Testis (tissue), 3 donors: ENCODE measurements around the gene C16orf78. TPM values are rescaled to one million over a fixed set of nuclear protein-coding genes. Genes with fewer than 3 reads are reported as not detected.

ENCODE experiments used
- DNase-seq: peaks from one replicate; pipeline ENCODE4 v3.0.0-alpha.2; 2019
- H3K27ac ChIP-seq, 2 donors: fragments of 200-600 bp; sonication (generic); one replicate each; pipeline ENCODE4 v1.5.1; 2019
- H3K27me3 ChIP-seq: fragments of 200-600 bp; sonication (generic); one replicate; pipeline ENCODE4 v1.5.1; 2019
- H3K36me3 ChIP-seq: fragments of 200-600 bp; sonication (generic); one replicate; pipeline ENCODE4 v1.5.1; 2017; ENCODE audit warnings: low read depth; ENCODE audit errors: missing control alignments
- H3K4me1 ChIP-seq: fragments of 200-600 bp; sonication (generic); one replicate; pipeline ENCODE4 v1.5.1; 2019
- H3K4me3 ChIP-seq, 2 donors: fragments of 200-600 bp; sonication (generic); one replicate each; pipeline ENCODE4 v1.5.1; 2017 to 2019
- H3K9me3 ChIP-seq: fragments of 200-600 bp; sonication (generic); one replicate; pipeline ENCODE4 v1.5.1; 2017
- POLR2A ChIP-seq: fragments of 450-650 bp; IDR thresholded peaks from one replicate; pipeline ENCODE4 v1.6.1; 2017; ENCODE audit warnings: antibody characterized with exemption, mild to moderate bottlenecking, moderate library complexity
- WGBS, 2 donors: methylation state at CpG; one replicate each; pipeline ENCODE4 v1.1.5; 2018; 5-methylcytosine and 5-hydroxymethylcytosine counted together
- intact Hi-C: fragments of 100-400 bp; cut with DNase I; formaldehyde crosslinking; loops from one replicate; pipeline ENCODE4 v1.15.1; 2023; ENCODE audit warnings: low total_unique reads
- polyA plus RNA-seq: library from polyadenylated mRNA; stranded (reverse); fragments of 350-450 nt; fragmentation: Illumina TruSeq; extraction: RNeasy Lipid Tissue Mini Kit (QIAGEN cat#74804); gene quantifications from one replicate; pipeline ENCODE4 v1.2.3, GENCODE V29; 2014; ENCODE audit warnings: low read depth, low replicate concordance; ENCODE audit not compliant: insufficient read depth
- total RNA-seq, 2 donors: library from RNA; depleted of rRNA; stranded (reverse); fragments of >200 nt; gene quantifications; one replicate each; pipeline ENCODE4 v1.2.3, GENCODE V29; 2016
- TF ChIP-seq, protein P1 (sequence below), 3 experiments: fragments of 450-650 bp in 2 of 3; fragments of 200-600 bp in 1 of 3; sonication (generic) in 1 of 3; IDR thresholded peaks; one replicate each; pipeline ENCODE4 v1.5.1; 2016 to 2019; ENCODE audit warnings: antibody characterized with exemption in 3 of 3, mild to moderate bottlenecking in 2 of 3, moderate library complexity in 1 of 3

C16orf78 gene
- total and polyA plus RNA-seq, 3 donors from 2014 or later, result 5.3 to 33.2 (median 27.2) TPM

DNA sequence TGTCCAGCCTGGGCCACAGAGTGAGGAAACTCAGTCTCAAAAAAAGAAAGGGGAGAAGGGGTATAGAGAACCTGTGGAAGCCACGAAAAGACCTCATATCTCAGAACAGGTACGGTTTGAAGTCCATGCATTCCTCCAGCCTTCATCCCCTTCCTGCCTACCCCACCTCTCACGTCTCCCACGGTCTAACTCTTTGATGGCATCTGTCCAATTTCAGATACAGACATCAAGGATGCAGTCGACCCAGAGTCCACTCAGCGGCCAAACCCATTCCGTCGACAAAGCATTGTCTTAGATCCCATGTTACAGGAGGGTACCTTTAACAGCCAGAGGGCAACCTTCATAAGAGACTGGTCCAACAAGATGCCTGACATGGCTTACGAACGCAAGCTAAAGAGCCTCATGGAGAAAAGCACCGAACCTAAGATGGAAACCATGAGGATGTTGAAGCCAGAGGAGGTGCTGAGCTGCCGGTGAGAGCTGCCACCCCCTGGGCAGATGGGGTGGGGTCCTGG is 22.7 kb downstream of the C16orf78 start:
- H3K4me1 ChIP-seq, result no peaks in the 10 kb centered on the region
- WGBS, 2 donors, result 84 to 89% methylated on average over 12 of the region's 12 CpGs

DNA sequence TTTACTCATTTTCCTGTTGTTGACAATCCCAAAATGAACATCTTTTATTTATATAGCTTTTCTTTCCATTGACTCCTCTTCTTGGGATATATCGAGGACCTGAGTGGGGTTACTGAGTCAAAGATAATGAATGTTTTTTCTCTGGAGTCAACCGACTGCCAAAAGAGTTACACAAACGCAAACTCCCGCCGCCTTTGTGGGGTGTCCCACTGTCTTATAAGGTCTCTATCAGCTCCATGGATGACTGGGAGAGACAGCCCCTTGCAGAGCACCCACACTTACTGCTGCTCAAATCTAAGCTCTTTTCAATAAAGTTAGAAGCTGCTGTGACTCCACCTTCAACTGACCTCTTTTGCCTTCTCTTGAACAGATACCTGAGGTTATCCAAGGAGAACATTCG is 25.2 kb downstream of the C16orf78 start:
- Histone ChIP-seq H3K27ac (no peak overlapping the region), H3K4me3 (no peak overlapping the region), H3K9me3 (no peaks in the 10 kb centered on the region), H3K36me3 (no peaks in the 10 kb centered on the region), H3K27me3 (no peaks in the 10 kb centered on the region), H3K4me1 (no peaks in the 10 kb centered on the region)
- WGBS, 2 donors, result 91 to 95% methylated on average over 6 of the region's 6 CpGs
- no peak for DNase-seq
- TF ChIP-seq, protein P1, sequence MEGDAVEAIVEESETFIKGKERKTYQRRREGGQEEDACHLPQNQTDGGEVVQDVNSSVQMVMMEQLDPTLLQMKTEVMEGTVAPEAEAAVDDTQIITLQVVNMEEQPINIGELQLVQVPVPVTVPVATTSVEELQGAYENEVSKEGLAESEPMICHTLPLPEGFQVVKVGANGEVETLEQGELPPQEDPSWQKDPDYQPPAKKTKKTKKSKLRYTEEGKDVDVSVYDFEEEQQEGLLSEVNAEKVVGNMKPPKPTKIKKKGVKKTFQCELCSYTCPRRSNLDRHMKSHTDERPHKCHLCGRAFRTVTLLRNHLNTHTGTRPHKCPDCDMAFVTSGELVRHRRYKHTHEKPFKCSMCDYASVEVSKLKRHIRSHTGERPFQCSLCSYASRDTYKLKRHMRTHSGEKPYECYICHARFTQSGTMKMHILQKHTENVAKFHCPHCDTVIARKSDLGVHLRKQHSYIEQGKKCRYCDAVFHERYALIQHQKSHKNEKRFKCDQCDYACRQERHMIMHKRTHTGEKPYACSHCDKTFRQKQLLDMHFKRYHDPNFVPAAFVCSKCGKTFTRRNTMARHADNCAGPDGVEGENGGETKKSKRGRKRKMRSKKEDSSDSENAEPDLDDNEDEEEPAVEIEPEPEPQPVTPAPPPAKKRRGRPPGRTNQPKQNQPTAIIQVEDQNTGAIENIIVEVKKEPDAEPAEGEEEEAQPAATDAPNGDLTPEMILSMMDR (IDR thresholded peaks at IDR 0.05), result no peak
- TF ChIP-seq POLR2A, result no peak
- intact Hi-C loops, result no loop called here

More for the DNA sequence above, 22.7 kb downstream of the C16orf78 start:
- intact Hi-C loops, result no loop called here
- Histone ChIP-seq H3K36me3 (no peaks in the 10 kb centered on the region), H3K27me3 (no peaks in the 10 kb centered on the region), H3K27ac (no peak overlapping the region), H3K9me3 (no peaks in the 10 kb centered on the region), H3K4me3 (no peak overlapping the region)
- DNase-seq, result no peak
- no peak for TF ChIP-seq POLR2A
- TF ChIP-seq, protein P1 (IDR thresholded peaks at IDR 0.05), result no peak

DNA sequence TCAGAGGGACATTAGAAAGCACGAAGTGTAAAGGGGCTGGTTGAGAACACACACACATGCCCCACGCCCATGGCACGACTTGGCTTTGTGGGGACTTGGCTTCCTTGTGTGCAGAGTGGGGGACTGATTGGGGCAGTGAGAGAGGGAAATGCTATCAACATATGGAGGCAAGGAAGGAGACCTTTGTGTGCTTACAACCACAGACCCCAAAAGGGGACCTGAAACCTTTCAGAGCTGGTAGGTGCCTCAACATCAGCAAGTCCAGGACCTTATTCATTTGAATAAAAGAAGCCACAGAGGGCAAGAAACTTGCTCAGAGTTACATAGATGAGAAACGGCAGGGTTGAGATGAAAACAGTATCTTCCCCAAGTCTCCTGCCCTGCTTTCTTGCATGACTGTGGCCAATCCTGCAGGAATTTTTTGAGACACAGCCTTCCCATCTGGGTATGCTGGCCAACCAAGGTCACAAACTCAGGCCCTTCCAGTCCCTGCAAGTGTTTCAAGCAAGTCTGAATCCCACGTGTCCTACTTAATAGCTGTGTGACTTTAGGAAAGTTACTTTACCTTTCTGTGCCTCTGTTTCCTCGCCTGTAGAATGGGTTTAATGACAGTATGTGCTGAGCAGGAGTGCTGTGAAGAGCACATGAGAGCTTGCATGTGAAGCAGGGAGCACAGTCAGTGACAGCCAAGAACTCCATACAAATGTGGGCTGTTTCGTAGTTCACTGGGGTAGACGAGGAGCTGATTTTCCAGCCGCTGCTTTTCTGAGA is 26.2 kb downstream of the C16orf78 start:
- intact Hi-C loops, result no loop called here
- Histone ChIP-seq H3K9me3 (no peaks in the 10 kb centered on the region), H3K4me1 (no peaks in the 10 kb centered on the region), H3K4me3 (no peak overlapping the region), H3K36me3 (no peaks in the 10 kb centered on the region), H3K27ac (no peak overlapping the region), H3K27me3 (no peaks in the 10 kb centered on the region)
- DNase-seq, result no peak
- WGBS, 2 donors, result 83% methylated on average over 9 of the region's 9 CpGs
- TF ChIP-seq, protein P1 (IDR thresholded peaks at IDR 0.05), result no peak
- no peak for TF ChIP-seq POLR2A

DNA sequence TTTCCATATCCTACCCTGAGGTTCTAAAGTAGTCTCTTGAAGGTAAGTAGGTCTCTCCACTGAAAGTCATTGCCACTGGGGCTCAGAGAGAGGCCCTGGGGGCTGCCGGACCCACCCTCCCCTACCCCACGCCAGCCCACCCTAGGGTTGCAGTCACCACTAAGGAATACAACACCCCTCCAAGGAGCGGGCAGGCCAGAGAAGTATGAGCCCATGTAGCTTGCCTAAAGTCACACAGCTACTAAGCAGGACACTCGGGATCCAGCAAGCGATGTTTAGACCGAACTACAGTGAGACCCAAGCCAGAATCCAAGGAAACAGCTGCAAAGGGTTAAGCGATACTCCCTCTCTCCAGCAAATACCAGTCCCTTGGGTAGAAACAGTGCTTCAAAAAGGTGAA is 27.0 kb downstream of the C16orf78 start:
- no peaks in the 10 kb centered on the region for H3K4me1 ChIP-seq
- no peaks in the 10 kb centered on the region for H3K9me3 ChIP-seq
- TF ChIP-seq, protein P1 (IDR thresholded peaks at IDR 0.05), result no peak
- TF ChIP-seq POLR2A, result no peak
- H3K27me3 ChIP-seq, result no peaks in the 10 kb centered on the region
- H3K27ac ChIP-seq, result no peak overlapping the region
- H3K4me3 ChIP-seq, result no peak overlapping the region
- no peak for DNase-seq
- intact Hi-C loops, result no loop called here
- H3K36me3 ChIP-seq, result no peaks in the 10 kb centered on the region
- WGBS, 2 donors, result 92 to 95% methylated on average over 4 to 7 of the region's 7 CpGs

DNA sequence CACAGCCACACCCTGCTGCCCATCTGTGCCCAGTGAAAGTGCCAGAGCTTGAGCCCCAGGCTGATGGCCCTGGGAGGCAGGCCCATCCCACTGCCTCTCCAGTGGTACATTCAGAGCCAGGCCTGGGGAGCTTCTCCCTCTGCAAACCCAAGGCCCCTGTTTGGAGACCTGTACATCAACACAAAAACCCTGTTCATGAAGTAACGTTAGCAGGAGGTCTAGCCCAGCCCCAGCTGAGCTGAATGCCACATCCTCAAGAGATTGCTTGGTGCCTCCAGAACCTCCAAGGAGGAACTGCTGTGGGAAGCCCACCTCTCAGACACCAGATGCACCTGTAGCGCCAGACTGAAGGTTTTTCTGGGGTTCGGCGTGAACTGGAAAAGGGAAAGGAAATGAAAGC is 31.5 kb downstream of the C16orf78 start:
- WGBS, 2 donors, result 84 to 92% methylated on average over 4 of the region's 4 CpGs
- Histone ChIP-seq H3K9me3 (no peaks in the 10 kb centered on the region), H3K4me1 (no peaks in the 10 kb centered on the region), H3K27ac (no peak overlapping the region), H3K36me3 (no peaks in the 10 kb centered on the region), H3K27me3 (no peaks in the 10 kb centered on the region), H3K4me3 (no peak overlapping the region)
- no peak for DNase-seq
- TF ChIP-seq POLR2A, result no peak
- TF ChIP-seq, protein P1 (IDR thresholded peaks at IDR 0.05), result no peak
- intact Hi-C loops, result no loop called here
